Measurements from ENCODE around the gene GLOD5. TPM values are rescaled to one million over a fixed set of nuclear protein-coding genes. Genes with fewer than 3 reads are reported as not detected.

GLOD5 gene
- total and polyA plus RNA-seq, 2 of the 8 experiments (the other 6 are each of a cell fraction or from before 2014, with no cell fraction given): 0.18 TPM; not detected in 1

GRCh38 chrX:48794911-48795515, 33.5 kb downstream of the GLOD5 start (continued):
- TF ChIP-seq RNF2 (IDR thresholded peaks at IDR 0.05; ENCODE audit: borderline replicate concordance, low read depth, low read length, missing control alignments, poor library complexity, severe bottlenecking): no peak
- TF ChIP-seq MAX (IDR thresholded peaks at IDR 0.05): no peak
- no peak for TF ChIP-seq EGR1 (IDR thresholded peaks at IDR 0.05; ENCODE audit: borderline replicate concordance, low read depth, low read length)
- TF ChIP-seq EZH2 (IDR thresholded peaks at IDR 0.05; ENCODE audit: low read depth, low read length, severe bottlenecking): no peak

Data from H1 (cell line).